HS-5 (cell line): Measurements from ENCODE around the gene UBR2.
A peak's percentile ranks its signal among the peaks of the same experiment; 100 is the strongest.
"Not testable (repeated sequence)": the region's sequence is repeated elsewhere in the genome, so short reads cannot be mapped to it uniquely, and the experiment has no call there.

Source experiments
- DNase-seq: peaks from one replicate; pipeline ENCODE4 v3.0.0-alpha.2; 2012; ENCODE audit warnings: low read depth

UBR2 gene

GRCh38 chr6:42693725-42694323 is 130.0 kb downstream of the UBR2 start:
- DNase-seq: no peak

- DNase-seq: peak; percentile 43
Measured at GRCh38 chr6:42694586-42694985, 130.8 kb downstream of the UBR2 start.

GRCh38 chr6:42696526-42697267 is 132.9 kb downstream of the UBR2 start:
- DNase-seq: no peak

- no peak for DNase-seq
Measured at GRCh38 chr6:42697268-42697655, 133.4 kb downstream of the UBR2 start.

- DNase-seq: no peak
Measured at GRCh38 chr6:42698217-42698616, 134.4 kb downstream of the UBR2 start.

- peak; percentile 72 for DNase-seq
Measured at GRCh38 chr6:42702200-42702599, 138.4 kb downstream of the UBR2 start.

- DNase-seq: not testable (repeated sequence)
Measured at GRCh38 chr6:42702786-42703185, 139.0 kb downstream of the UBR2 start.

- no peak for DNase-seq
Measured at GRCh38 chr6:42704251-42704936, 140.6 kb downstream of the UBR2 start.

- DNase-seq: no peak
Measured at GRCh38 chr6:42704937-42705374, 141.1 kb downstream of the UBR2 start.

- no peak for DNase-seq
Measured at GRCh38 chr6:42707595-42707994, 143.8 kb downstream of the UBR2 start.

GRCh38 chr6:42708096-42708495 is 144.3 kb downstream of the UBR2 start:
- no peak for DNase-seq

GRCh38 chr6:42709871-42710270 is 146.0 kb downstream of the UBR2 start:
- DNase-seq: no peak

- no peak for DNase-seq
Measured at GRCh38 chr6:42710316-42710715, 146.5 kb downstream of the UBR2 start.

- DNase-seq: no peak
Measured at GRCh38 chr6:42711930-42712329, 148.1 kb downstream of the UBR2 start.

- peak; percentile 32 for DNase-seq
Measured at GRCh38 chr6:42714098-42714761, 150.4 kb downstream of the UBR2 start.

- no peak for DNase-seq
Measured at GRCh38 chr6:42715871-42716270, 152.0 kb downstream of the UBR2 start.

- DNase-seq: no peak
Measured at GRCh38 chr6:42720739-42721138, 156.9 kb downstream of the UBR2 start.

GRCh38 chr6:42722497-42722896 is 158.7 kb downstream of the UBR2 start, which contains the start of gene PRPH2:
Gene PRPH2 (minus strand): TSS chr6:42722597. CDS start chr6:42722334, 263 bp downstream.
- DNase-seq: no peak

- no peak for DNase-seq
Measured at GRCh38 chr6:42724825-42725224, 161.0 kb downstream of the UBR2 start.

- no peak for DNase-seq
Measured at GRCh38 chr6:42726026-42726425, 162.2 kb downstream of the UBR2 start.

GRCh38 chr6:42726485-42727086 is 162.8 kb downstream of the UBR2 start:
- peak; percentile 56 for DNase-seq

GRCh38 chr6:42727087-42727611 is 163.3 kb downstream of the UBR2 start:
- no peak for DNase-seq
